Stimulated activated CD8-positive, alpha-beta memory T cell treated with anti-CD3 and anti-CD28 coated beads, Interleukin-15, amount 100 ng/mL, for 24 hours (primary cell): ENCODE measurements around the gene PDZD2.
"Not testable (repeated sequence)": the region's sequence is repeated elsewhere in the genome, so short reads cannot be mapped to it uniquely, and the experiment has no call there.

Experiments
- DNase-seq: peaks from one replicate; pipeline ENCODE4 v3.0.0-alpha.2; 2020; ENCODE audit warnings: low read depth

The PDZD2 gene

DNA sequence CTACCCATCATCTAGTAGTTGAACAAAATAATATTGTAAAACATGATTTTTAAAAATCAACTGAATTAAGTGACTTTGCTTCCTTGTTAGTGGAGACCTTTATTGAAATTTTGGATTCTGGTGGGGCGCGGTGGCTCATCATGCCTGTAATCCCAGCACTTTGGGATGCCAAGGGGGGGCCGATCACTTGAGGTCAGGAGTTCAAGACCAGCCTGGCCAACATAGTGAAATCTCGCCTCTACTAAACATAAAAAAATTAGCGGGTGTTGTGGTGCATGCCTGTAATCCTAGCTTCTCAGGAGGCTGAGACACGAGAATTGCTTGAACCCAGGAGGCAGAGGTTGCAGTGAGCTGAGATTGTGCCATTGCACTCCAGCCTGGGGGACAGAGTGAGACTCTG lies 439.9 kb downstream of the PDZD2 start:
- not testable (repeated sequence) for DNase-seq

DNA sequence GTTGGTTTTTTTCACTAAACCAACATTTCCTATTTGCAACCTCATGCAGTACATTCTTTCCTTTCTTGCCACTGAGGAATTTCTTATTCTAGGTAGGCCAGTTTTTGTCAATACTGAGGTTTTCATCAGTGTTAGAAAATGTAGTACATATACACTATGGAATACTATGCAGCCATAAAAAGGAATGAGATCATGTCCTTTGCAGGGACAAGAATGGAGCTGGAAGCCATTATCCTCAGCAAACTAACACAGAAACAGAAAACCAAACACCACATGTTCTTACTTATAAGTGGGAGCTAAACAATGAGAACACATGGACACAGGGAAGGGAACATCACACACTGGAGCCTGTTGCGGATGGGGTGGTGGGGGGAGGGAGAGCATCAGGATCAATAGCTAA lies 441.6 kb downstream of the PDZD2 start:
- not testable (repeated sequence) for DNase-seq

DNA sequence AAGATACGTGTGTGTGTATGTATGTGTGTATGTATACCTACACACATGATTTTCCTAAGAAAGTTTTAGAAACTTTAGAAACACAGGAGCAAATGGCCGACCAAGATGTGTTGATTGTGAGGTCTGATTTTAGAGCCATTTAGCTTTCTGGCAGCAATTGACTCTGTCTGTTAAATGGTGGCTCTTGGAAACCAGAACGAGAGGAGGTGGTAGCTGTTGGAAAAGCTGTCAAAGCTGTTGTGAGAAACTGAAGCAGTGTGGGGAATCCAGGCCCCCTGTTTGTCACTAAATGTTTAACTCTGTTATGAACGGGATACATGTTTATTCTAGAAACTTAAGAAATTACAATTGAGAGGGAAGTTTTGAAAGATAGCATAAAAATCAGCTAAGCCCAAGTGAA lies 443.8 kb downstream of the PDZD2 start:
- DNase-seq = no peak

- DNase-seq = no peak
Observed at GRCh38 chr5:32083981-32084430, 445.1 kb downstream of the PDZD2 start.

DNA sequence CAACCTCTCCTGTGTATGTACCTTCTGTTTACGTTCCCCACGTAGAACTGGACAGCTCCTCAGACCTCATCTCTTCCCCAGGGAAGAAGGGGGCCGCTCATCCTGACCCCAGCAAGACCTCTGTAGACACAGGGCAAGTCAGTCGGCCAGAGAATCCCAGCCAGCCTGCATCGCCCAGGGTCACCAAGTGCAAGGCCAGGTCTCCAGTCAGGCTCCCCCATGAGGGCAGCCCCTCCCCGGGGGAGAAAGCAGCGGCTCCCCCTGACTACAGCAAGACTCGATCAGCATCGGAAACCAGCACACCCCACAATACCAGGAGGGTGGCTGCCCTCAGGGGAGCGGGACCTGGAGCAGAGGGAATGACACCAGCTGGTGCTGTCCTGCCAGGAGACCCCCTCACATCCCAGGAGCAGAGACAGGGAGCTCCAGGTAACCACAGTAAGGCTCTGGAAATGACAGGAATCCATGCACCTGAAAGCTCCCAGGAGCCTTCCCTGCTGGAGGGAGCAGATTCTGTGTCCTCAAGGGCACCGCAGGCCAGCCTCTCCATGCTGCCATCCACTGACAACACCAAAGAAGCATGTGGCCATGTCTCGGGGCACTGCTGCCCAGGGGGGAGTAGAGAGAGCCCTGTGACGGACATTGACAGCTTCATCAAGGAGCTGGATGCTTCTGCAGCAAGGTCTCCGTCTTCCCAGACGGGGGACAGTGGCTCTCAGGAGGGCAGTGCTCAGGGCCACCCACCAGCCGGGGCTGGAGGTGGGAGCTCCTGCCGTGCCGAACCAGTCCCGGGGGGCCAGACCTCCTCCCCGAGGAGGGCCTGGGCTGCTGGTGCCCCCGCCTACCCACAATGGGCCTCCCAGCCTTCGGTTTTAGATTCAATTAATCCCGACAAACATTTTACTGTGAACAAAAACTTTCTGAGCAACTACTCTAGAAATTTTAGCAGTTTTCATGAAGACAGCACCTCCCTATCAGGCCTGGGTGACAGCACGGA lies 448.5 kb downstream of the PDZD2 start:
- no peak for DNase-seq

DNA sequence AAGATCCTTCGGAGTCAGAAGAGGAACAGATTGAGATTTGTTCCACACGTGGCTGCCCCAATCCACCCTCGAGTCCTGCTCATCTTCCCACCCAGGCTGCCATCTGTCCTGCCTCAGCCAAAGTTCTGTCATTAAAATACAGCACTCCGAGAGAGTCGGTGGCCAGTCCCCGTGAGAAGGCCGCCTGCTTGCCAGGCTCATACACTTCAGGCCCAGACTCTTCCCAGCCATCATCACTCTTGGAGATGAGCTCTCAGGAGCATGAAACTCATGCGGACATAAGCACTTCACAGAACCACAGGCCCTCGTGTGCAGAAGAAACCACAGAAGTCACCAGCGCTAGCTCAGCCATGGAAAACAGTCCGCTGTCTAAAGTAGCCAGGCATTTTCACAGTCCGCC lies 449.3 kb downstream of the PDZD2 start:
- no peak for DNase-seq

DNA sequence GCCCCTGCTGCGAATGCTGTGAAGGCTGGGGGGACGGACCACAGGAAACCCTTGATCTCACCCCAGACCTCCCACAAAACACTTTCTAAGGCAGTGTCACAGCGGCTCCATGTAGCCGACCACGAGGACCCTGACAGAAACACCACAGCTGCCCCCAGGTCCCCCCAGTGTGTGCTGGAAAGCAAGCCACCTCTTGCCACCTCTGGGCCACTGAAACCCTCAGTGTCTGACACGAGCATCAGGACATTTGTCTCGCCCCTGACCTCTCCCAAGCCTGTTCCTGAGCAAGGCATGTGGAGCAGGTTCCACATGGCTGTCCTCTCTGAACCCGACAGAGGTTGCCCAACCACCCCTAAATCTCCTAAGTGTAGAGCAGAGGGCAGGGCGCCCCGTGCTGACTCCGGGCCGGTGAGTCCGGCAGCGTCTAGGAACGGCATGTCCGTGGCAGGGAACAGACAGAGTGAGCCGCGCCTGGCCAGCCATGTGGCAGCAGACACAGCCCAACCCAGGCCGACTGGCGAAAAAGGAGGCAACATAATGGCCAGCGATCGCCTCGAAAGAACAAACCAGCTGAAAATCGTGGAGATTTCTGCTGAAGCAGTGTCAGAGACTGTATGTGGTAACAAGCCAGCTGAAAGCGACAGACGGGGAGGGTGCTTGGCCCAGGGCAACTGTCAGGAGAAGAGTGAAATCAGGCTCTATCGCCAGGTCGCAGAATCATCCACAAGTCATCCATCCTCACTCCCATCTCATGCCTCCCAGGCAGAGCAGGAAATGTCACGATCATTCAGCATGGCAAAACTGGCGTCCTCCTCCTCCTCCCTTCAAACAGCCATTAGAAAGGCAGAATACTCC lies 450.4 kb downstream of the PDZD2 start:
- DNase-seq = no peak

DNA sequence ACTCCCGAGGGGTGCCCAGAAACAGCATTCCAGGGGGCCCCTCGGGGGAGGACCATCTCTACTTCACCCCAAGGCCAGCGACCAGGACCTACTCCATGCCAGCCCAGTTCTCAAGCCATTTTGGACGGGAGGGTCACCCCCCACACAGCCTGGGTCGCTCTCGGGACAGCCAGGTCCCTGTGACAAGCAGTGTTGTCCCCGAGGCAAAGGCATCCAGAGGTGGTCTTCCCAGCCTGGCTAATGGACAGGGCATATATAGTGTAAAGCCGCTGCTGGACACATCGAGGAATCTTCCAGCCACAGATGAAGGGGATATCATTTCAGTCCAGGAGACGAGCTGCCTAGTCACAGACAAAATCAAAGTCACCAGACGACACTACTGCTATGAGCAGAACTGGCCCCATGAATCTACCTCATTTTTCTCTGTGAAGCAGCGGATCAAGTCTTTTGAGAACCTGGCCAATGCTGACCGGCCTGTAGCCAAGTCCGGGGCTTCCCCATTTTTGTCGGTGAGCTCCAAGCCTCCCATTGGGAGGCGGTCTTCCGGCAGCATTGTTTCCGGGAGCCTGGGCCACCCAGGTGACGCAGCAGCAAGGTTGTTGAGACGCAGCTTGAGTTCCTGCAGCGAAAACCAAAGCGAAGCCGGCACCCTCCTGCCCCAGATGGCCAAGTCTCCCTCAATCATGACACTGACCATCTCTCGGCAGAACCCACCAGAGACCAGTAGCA lies 451.3 kb downstream of the PDZD2 start:
- no peak for DNase-seq

DNA sequence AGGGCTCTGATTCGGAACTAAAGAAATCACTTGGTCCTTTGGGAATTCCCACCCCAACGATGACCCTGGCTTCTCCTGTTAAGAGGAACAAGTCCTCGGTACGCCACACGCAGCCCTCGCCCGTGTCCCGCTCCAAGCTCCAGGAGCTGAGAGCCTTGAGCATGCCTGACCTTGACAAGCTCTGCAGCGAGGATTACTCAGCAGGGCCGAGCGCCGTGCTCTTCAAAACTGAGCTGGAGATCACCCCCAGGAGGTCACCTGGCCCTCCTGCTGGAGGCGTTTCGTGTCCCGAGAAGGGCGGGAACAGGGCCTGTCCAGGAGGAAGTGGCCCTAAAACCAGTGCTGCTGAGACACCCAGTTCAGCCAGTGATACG lies 451.8 kb downstream of the PDZD2 start:
- no peak for DNase-seq

GRCh38 chr5:32092938-32093812 lies 454.2 kb downstream of the PDZD2 start:
- peak; percentile 6 for DNase-seq

- no peak for DNase-seq
Observed at GRCh38 chr5:32094691-32095090, 455.8 kb downstream of the PDZD2 start.

- no peak for DNase-seq
Observed at GRCh38 chr5:32095261-32095671, 456.3 kb downstream of the PDZD2 start.

DNA sequence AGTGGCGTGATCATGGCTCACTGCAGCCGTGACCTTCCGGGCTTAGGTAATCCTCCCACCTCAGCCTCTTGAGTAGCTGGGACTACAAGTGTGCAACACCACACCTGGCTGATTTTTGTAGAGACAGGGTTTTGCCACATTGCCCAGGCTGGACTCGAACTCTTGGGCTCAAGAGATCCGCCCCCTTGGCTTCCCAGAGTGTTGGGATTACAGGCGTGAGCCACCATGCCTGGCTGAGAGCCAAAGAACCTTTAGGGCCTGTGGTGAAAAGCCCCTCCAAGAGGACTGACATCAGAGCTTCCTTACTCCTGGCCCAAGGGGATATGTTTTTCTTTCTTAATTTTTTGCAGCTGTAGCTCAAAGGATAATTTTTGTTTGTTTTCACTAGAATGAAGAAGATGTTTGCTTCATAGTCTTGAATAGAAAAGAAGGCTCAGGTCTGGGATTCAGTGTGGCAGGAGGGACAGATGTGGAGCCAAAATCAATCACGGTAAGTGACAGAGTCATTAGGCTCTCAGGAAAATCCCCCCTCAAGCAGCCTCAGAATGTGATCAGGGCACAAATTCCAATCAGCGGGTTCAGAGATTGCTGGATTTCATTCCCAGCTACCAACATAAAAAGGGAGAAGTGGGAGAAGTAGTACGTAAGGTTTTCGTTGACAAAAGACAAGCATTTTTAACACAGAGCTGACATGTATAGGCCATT lies 458.1 kb downstream of the PDZD2 start:
- no peak for DNase-seq

- DNase-seq = no peak
Observed at GRCh38 chr5:32098291-32098690, 459.4 kb downstream of the PDZD2 start.

DNA sequence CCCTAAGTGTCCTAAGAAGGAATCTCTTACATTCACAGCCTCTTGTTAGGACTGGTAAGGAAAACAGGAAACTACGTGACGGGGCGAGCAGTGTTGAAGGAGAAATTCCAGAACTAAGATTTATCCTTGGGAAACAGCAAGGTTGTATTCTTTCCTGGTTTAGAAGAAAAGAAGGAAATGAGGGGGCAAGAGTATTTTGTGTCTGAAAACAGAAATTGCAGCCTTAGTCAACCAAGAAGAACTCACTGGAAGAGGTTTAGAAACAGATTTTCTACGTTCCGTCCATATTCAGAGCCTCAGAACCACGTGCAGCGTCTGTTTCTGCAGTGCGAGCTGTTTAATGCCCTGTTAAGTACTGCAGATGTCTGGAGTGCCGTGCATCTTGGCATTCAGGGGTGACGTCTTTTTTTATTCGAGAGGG lies 460.0 kb downstream of the PDZD2 start:
- no peak for DNase-seq

DNA sequence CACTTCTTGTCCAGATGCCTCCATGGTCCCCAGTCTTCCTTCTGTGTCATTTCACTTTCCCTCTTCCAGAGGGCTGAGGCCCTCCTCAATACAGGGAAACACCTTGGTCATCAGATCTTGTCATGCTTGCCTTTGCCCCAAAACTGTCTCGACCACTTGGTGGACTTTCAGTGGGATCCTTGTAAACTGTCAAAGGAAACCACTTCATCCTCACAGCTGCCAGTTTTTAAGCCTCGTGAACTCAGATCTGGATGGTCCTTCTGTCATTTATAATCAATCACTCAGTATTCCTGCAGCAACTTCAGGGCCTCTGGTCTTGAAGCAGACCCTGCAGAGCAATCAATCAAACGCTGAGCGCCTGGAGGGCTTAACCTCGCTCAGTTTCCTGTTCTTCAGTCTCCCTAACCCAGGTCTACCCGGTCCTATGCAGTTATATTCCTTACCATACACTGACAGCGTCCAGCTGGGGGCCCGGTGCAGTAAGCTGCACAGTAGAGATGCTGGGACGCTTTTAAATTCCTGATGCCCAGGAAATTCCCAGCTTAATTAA lies 460.6 kb downstream of the PDZD2 start:
- no peak for DNase-seq

DNA sequence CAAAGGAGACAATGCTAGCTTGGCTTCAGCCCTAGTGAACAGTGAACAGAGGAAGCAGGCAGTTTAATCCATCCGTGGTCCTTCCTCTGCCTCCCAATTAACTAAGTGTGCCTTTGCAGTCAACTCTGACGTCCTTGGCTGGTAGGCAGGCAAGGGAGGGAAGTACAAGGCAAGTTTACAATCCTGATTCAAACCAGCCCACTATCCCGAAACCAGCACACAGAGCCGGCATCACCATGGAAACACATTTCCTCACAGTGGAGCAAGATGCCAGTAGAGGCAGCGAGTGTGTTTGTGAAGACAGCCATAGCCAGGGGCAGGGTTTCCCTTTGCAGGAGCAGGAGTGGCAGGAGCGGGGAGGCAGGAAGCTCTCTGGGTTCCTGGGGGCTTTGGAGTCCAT lies 461.3 kb downstream of the PDZD2 start:
- no peak for DNase-seq

DNA sequence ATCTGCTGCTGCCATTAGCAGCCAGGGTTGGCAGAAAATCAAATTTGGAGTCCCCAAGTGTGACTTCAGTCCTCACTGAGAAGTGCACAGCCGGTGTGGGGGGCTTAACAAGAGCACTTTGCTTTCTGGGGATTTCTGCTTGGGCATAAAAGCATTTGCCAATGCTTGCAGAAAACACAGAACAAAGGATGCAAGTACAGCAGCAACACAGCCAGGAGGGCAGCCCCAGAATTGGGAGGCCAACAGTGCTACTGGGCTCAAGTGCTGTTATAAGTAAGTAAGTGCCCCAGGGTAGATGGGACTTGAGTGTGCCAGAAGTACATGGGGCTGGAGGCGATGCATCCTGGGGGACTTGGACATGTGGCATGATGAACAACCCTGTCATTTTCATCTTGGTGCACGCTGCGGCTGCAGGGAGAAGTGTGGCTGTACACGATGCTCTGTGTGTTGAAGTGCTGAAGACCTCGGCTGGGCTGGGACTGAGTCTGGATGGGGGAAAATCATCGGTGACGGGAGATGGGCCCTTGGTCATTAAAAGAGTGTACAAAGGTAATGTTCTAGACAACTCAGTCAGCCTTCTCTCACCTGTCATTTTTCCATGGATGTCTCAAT lies 461.9 kb downstream of the PDZD2 start:
- DNase-seq = no peak

- DNase-seq = no peak
Observed at GRCh38 chr5:32102254-32102986, 463.5 kb downstream of the PDZD2 start.
